ENCODE data around the gene ZCCHC7.

DNA sequence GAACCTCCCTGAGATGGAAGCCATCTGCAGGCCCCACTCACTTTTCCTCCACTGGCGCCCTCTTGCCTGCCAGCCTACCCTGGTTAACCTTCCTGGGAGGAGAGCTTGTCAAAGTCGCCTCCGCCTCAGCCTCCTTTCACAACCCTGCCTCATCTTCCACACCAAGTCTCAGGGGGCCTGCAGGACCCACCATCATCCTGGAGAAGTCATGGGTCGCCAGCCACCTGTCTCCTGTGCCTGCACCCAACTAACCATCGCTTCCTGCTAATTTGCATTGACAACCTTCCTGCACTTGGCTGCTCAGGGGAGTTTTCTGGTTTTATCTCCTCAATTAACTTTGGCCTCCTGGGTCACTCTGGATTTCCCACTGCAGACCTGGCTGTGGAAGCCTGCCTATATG lies 249.3 kb downstream of the ZCCHC7 start:
- TF ChIP-seq, protein P1, sequence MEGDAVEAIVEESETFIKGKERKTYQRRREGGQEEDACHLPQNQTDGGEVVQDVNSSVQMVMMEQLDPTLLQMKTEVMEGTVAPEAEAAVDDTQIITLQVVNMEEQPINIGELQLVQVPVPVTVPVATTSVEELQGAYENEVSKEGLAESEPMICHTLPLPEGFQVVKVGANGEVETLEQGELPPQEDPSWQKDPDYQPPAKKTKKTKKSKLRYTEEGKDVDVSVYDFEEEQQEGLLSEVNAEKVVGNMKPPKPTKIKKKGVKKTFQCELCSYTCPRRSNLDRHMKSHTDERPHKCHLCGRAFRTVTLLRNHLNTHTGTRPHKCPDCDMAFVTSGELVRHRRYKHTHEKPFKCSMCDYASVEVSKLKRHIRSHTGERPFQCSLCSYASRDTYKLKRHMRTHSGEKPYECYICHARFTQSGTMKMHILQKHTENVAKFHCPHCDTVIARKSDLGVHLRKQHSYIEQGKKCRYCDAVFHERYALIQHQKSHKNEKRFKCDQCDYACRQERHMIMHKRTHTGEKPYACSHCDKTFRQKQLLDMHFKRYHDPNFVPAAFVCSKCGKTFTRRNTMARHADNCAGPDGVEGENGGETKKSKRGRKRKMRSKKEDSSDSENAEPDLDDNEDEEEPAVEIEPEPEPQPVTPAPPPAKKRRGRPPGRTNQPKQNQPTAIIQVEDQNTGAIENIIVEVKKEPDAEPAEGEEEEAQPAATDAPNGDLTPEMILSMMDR (IDR thresholded peaks at IDR 0.05): no peak
- no peak for TF ChIP-seq EP300 (IDR thresholded peaks at IDR 0.05)
- no peak for TF ChIP-seq POLR2AphosphoS5 (IDR thresholded peaks at IDR 0.05)
